Activated CD4-positive, alpha-beta T cell treated with anti-CD3 and anti-CD28 coated beads, Interleukin-2, amount 50 U/mL, for 1 hour (primary cell): ENCODE data around the gene FARP1.

Source experiments
- DNase-seq: peaks from one replicate; pipeline ENCODE4 v3.0.0-alpha.2; 2020

FARP1 gene

GRCh38 chr13:98436233-98436910, 293.5 kb downstream of the FARP1 start:
- no peak for DNase-seq

- no peak for DNase-seq
These were observed 295.6 kb downstream of the FARP1 start for GRCh38 chr13:98438246-98439125.

GRCh38 chr13:98439126-98439828, 296.4 kb downstream of the FARP1 start:
- no peak for DNase-seq

- no peak for DNase-seq
These were observed 297.0 kb downstream of the FARP1 start for GRCh38 chr13:98439896-98440295.

GRCh38 chr13:98440390-98441055, 297.6 kb downstream of the FARP1 start:
- DNase-seq: no peak

GRCh38 chr13:98441056-98441676, 298.3 kb downstream of the FARP1 start:
- DNase-seq: no peak

GRCh38 chr13:98442391-98443230, 299.7 kb downstream of the FARP1 start:
- DNase-seq: no peak

GRCh38 chr13:98443329-98443728, 300.4 kb downstream of the FARP1 start:
- DNase-seq: no peak

GRCh38 chr13:98443800-98444325, 301.0 kb downstream of the FARP1 start:
- DNase-seq: no peak

- DNase-seq: no peak
These were observed 301.5 kb downstream of the FARP1 start for GRCh38 chr13:98444381-98444780.

- peak; percentile 75 for DNase-seq
These were observed 302.7 kb downstream of the FARP1 start for GRCh38 chr13:98445340-98446233.

- no peak for DNase-seq
These were observed 303.3 kb downstream of the FARP1 start for GRCh38 chr13:98446234-98446621.

GRCh38 chr13:98447130-98447529, 304.2 kb downstream of the FARP1 start:
- DNase-seq: no peak

- no peak for DNase-seq
These were observed 305.2 kb downstream of the FARP1 start for GRCh38 chr13:98447881-98448641.

- DNase-seq: no peak
These were observed 305.7 kb downstream of the FARP1 start for GRCh38 chr13:98448642-98448928.

GRCh38 chr13:98449273-98449672, 306.4 kb downstream of the FARP1 start:
- DNase-seq: no peak

GRCh38 chr13:98450026-98450425, 307.1 kb downstream of the FARP1 start:
- DNase-seq: no peak

GRCh38 chr13:98450539-98451111, 307.7 kb downstream of the FARP1 start:
- DNase-seq: no peak
